Cardiac muscle cell (in vitro differentiated cells and primary cell): ENCODE data around the gene RHBDD1. TPM values are rescaled to one million over a fixed set of nuclear protein-coding genes. Genes with fewer than 3 reads are reported as not detected.

Experiments
- DNase-seq, 2 donors: peaks; one replicate each; pipeline versions ENCODE4 v3.0.0 to v3.0.0-alpha.2; 2010 to 2017; ENCODE audit warnings: low read depth in 1 of 2, low spot score in 1 of 2
- H3K27ac ChIP-seq: fragments of 200-600 bp; sonication (generic); 2 replicates; pipeline ENCODE4 v1.5.1; 2016
- H3K27me3 ChIP-seq: fragments of 200-600 bp; sonication (generic); 2 replicates; pipeline ENCODE4 v1.6.0; 2016; ENCODE audit warnings: control low read depth
- H3K36me3 ChIP-seq: fragments of 200-600 bp; sonication (generic); 2 replicates; pipeline ENCODE4 v1.5.1; 2016; ENCODE audit warnings: control low read depth
- H3K4me1 ChIP-seq: fragments of 200-600 bp; sonication (generic); 2 replicates; pipeline ENCODE4 v1.8.1; 2017; ENCODE audit warnings: low read depth, mild to moderate bottlenecking, mixed run types
- H3K4me3 ChIP-seq: fragments of 200-600 bp; sonication (generic); 2 replicates; pipeline ENCODE4 v1.5.1; 2016; ENCODE audit warnings: mild to moderate bottlenecking
- H3K9me3 ChIP-seq: fragments of 200-600 bp; sonication (generic); 2 replicates; pipeline ENCODE4 v1.5.1; 2017; ENCODE audit warnings: low read depth, mild to moderate bottlenecking, control low read depth
- CTCF ChIP-seq: IDR thresholded peaks from 2 replicates; pipeline ENCODE4 v1.5.1; 2012; ENCODE audit warnings: low read depth, mild to moderate bottlenecking, low read length
- polyA plus RNA-seq: library from polyadenylated mRNA; unstranded; fragments of >200 nt; fragmentation: Nextera tagmentation; extraction: Ambion mirVana; gene quantifications from 2 replicates; pipeline ENCODE4 v1.2.1, GENCODE V29; 2016
- total RNA-seq: library from RNA; depleted of rRNA; stranded (reverse); fragments of >200 nt; gene quantifications from 2 replicates; pipeline ENCODE4 v1.2.3, GENCODE V29; 2016

Gene RHBDD1
- total RNA-seq (3.6 and 6.3 TPM in 2 replicates), polyA plus RNA-seq (12.9 and 17.8 TPM in 2 replicates)

- no peak for TF ChIP-seq CTCF
- Histone ChIP-seq H3K27ac (peak within 1 kb of the TSS; percentile 94), H3K9me3 (no peaks in the 10 kb centered on the region), H3K4me1 (peaks cover 5% of the 10 kb centered on the region), H3K36me3 (no peaks in the 10 kb centered on the region), H3K27me3 (no peaks in the 10 kb centered on the region), H3K4me3 (peak within 1 kb of the TSS; percentile 71)
- DNase-seq: peak; percentile 98
These were observed at the start of gene RHBDD1 for GRCh38 chr2:226835796-226836547. Gene RHBDD1 (plus strand): TSS chr2:226836054. CDS start chr2:226864694, 28,640 bp downstream.

- Histone ChIP-seq H3K36me3 (no peaks in the 10 kb centered on the region), H3K27me3 (no peaks in the 10 kb centered on the region), H3K9me3 (no peaks in the 10 kb centered on the region), H3K27ac (no peak overlapping the region), H3K4me3 (no peak overlapping the region), H3K4me1 (peaks cover 34% of the 10 kb centered on the region)
- no peak for DNase-seq
- TF ChIP-seq CTCF: no peak
These were observed 47.8 kb upstream of the RHBDD1 start for GRCh38 chr2:226788064-226788463.

- TF ChIP-seq CTCF: no peak
- peaks cover 43% of the 10 kb centered on the region for H3K4me1 ChIP-seq
- H3K4me3 ChIP-seq: no peak overlapping the region
- H3K36me3 ChIP-seq: no peaks in the 10 kb centered on the region
- H3K27me3 ChIP-seq: no peaks in the 10 kb centered on the region
- H3K27ac ChIP-seq: peak overlapping the region; percentile 71
- no peaks in the 10 kb centered on the region for H3K9me3 ChIP-seq
- no peak for DNase-seq
These were observed 46.9 kb upstream of the RHBDD1 start for GRCh38 chr2:226788881-226789490.

GRCh38 chr2:226790011-226790410 lies 45.8 kb upstream of the RHBDD1 start:
- no peak for DNase-seq
- no peak overlapping the region for H3K4me3 ChIP-seq
- H3K27me3 ChIP-seq: no peaks in the 10 kb centered on the region
- peak overlapping the region; percentile 71 for H3K27ac ChIP-seq
- H3K36me3 ChIP-seq: no peaks in the 10 kb centered on the region
- no peak for TF ChIP-seq CTCF
- peaks cover 51% of the 10 kb centered on the region for H3K4me1 ChIP-seq
- no peaks in the 10 kb centered on the region for H3K9me3 ChIP-seq

- peaks cover 54% of the 10 kb centered on the region for H3K4me1 ChIP-seq
- no peak overlapping the region for H3K4me3 ChIP-seq
- TF ChIP-seq CTCF: no peak
- H3K36me3 ChIP-seq: no peaks in the 10 kb centered on the region
- no peaks in the 10 kb centered on the region for H3K9me3 ChIP-seq
- H3K27ac ChIP-seq: peak overlapping the region; percentile 92
- no peak for DNase-seq
- H3K27me3 ChIP-seq: no peaks in the 10 kb centered on the region
These were observed 45.4 kb upstream of the RHBDD1 start for GRCh38 chr2:226790431-226790830.
